ENCODE data around the gene FRMD4B.

DNA sequence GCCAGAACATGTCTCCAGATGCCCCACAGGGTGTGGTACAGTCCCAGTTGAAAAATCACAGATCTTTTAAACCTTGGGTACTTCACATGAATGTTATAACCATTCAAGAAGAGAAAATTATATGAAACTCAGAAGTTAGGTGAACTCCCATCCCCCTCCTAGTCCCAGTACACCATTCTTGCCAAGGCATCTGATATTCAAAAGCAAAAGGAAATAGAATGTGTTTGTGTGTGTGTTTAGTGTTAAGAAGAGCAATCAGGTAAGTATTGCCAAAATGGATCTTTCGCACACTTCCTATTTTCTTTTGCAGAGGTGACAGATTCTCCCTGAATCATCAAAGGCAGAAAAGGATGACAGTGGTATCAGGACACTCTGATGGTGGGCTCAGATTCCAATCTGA lies 219.4 kb downstream of the FRMD4B start:
- TF ChIP-seq GATA3 (IDR thresholded peaks at IDR 0.05; ENCODE audit: low read depth, low read length) = no peak
- TF ChIP-seq GATA2 (IDR thresholded peaks at IDR 0.05; ENCODE audit: low read depth, low read length) = no peak
